GM21723 (cell line): ENCODE measurements around the gene RMDN2.

Source experiments
- ATAC-seq: cut with Tn5 transposase; IDR thresholded peaks from one replicate; pipeline ENCODE4 v1.9.1; 2021; ENCODE audit warnings: mild to moderate bottlenecking, moderate library complexity; ENCODE audit not compliant: unreplicated experiment

Gene RMDN2, protein sequence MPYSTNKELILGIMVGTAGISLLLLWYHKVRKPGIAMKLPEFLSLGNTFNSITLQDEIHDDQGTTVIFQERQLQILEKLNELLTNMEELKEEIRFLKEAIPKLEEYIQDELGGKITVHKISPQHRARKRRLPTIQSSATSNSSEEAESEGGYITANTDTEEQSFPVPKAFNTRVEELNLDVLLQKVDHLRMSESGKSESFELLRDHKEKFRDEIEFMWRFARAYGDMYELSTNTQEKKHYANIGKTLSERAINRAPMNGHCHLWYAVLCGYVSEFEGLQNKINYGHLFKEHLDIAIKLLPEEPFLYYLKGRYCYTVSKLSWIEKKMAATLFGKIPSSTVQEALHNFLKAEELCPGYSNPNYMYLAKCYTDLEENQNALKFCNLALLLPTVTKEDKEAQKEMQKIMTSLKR

DNA sequence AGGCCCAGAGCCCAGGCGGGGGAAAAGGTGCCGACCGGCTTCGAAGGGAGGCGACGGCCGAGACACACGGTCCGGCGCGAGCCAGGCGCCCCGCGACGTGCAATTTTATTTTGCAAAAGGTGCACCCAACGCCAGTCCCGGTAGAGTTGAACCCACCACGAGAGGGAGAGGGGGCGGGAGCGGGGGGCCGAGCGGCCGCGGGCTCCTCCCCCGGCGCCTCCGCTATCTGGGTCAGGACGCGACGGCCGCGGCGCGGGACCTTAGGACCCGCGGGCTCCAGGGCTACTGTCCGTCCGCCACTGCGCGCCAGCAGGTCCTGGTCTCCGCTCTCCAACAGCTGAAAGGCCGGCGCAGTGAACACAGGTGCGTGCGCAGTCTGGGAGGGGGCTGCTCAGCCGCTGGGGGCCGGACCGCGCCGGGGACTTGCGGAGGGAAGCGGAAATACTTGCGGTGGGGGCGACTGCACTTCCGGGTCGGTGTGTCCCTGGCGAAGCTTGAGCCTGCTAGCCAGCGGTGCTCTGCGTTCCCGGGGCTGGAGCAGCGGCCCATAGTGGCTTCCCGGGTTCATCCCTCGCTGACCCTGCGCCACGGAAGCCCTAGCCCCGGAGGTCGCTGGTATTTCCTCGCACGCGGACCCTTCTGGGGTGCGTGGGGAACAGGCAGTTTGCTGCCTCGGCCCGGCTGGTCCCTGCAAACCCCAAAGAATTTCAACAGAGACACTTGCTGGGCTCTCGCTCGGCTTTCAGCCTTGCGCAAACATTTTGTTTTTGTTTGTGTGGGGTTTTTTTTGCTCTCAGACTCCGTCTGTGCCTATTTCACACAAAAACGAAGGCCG lies at the start of gene RMDN2:
RMDN2 (plus strand) TSS at position 225 of the 835 bp plus-strand sequence. CDS start 3,991 bp downstream, outside the sequence.
- peak; percentile 92 for ATAC-seq

DNA sequence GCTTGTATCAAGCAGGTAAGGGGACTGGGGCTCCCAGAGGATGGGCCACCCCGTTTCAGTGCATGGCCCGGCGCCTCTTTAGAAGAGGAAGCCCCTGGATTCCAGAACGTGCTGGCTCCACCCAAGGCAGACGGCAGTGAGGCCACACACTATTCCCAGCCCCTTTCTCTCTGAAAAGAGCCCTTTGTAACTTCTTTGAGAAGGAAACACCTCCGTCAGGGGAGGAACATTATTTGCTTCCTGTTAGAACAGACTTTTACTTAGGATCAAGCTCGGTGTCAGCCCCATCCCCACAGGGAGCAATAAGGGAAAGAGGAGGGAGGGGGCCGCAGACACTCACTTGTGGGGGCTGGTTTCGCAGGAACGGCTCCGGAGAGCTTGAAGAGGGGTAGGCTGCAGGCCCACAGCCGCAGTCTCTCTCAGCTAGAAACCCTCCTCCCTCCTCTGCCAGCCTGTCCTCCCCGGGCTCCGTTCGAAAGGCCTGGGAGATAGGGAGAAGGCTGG lies 49.6 kb upstream of the RMDN2 start:
- no peak for ATAC-seq

DNA sequence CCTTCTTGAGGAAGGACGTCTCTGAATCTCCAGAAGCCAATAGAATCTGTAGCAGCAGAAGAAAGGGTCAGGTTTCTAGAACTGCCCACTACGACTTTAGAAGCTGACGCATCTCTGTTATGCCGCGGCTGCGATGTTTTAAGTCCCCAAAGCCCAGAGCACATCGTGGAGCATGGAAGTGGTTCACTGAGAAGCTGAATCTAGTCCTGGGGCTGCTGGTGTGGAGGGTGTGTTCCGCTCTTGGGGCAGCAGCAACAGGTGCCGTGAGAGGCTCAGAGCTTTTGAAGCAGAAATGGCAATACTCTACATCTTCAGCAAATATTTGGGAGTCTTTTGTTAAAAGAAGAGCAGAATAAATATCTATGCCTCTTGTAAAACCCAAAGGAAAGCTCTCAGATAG lies 48.9 kb upstream of the RMDN2 start:
- ATAC-seq, result no peak

DNA sequence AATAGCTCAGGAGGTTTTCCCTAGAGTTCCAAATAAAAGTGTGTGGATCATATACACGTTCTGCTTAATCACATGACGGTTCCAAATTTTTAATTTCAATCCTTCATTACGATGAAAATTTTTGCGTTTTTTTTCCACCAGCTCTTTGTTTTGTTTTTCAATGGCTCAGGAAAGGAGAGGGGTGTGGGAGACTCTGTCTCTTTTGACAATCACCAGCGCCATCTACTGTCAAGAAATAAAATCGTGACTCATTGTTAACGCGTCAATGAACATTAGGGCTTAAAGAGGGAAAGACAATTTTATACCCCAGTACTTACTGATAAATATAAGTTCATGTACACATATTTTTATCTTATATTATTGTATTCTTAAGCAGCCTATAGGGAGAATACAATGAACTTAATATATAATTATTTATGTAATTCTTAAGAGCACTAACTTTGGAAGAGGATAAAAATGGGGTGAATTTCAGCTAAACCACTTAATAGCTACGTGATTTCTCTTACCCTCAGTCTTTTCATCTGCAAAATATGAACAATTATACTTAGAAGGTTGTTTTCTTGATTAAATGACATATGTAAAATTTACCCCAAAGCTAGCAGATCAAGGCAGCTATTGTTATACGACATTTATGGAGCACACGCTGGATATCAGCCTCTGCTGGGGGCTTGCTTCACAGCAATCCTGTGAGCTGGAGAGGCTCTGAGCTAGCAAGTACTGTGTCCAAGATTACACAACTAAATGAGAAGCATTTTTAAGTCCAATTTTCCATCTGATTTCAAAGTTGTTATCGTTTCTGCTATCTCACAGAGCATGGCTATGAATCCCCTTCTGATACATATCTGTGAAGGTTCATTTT lies 47.4 kb upstream of the RMDN2 start:
- peak; percentile 63 for ATAC-seq

DNA sequence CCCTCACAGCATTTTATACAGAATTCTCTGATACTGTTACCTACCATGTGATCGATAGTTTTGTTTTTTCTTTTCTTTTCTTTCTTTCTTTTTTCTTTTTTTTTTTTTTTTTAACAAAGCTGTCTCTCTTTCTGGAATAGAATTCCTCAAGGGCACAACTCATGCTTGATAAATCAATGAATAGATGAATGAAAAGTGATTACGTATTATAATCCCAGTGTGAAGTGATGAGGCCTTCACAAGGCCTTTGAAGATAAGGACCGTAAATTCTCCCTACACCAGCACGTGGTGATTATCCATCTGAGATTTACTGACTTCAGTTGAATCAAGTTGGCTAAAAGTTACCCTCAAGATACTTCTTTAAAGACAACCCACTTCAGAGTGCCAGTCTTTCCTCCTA lies 46.6 kb upstream of the RMDN2 start:
- ATAC-seq, result no peak

DNA sequence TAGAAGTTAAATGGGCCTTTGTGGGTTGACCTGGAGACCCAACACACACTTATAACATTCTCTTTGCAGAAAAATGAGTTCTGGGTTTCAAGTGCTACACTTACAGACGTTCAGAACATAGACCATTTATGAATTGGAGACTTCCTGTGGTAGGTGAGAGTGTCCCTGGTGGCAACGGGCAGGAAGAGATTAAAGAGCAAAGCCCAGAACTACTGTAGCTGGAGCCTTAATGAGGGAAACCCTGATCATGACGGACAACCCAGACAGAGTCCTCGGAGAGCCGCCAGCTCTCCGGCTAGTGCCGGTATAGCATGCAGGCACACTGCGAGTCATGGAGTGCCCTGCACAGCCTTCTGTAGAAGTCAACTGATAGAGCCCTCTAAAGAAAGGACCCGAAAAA lies 44.5 kb upstream of the RMDN2 start:
- ATAC-seq, result no peak

DNA sequence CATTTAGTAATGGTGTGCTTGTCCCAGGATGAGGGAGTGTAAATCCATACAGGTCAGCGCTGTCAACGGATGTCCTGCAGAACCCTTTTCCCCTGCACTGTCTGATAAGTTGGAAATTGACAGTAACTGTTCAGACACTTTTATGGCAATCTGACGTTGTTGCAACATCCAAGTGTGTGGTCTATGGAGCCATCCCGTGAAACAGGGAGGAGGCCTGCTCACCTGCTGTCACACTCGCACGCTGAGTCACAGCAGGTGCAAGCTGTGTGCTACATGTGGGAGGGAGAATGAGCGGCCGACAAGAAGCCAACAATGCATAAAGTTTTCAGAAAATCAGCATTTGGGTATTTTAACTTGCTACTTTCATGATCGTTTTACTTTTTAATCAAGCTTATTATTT lies 43.7 kb upstream of the RMDN2 start:
- ATAC-seq, result no peak

DNA sequence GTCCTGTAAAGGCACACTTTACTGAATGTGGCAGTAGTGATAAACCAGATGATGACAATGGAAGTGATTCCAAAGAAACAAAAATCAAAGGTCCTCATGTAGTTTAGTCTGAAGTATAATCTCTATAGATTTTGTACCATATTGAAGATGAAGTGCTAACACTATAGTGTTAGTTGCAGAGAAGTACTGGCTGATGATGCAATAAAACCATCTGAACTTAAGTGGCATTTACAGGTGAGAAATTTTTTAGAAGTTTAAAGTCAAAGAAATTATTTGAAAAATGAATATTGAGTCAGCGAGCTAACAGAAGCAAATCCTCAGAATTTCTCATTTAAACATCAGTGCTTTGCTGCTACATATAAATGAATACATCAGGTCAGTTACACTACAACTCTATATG lies 43.1 kb upstream of the RMDN2 start:
- ATAC-seq, result no peak

DNA sequence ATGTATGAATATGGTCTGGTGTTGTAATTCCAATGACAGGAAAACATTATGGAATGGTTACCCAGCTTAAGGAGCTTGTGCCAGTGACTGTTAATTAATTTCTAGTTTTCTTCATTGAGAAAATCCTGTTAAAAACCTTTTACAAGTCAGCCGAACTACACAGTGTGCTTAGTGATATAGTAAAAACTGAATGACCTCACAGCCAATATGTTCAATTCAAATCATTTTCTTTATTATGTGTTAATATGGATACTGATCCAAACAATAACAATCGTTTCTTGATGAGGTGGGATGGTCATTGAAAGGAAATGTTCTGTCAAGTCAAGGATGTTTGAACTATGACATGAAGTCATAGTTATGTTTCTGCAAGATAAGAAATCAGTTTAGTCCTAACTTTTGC lies 41.6 kb upstream of the RMDN2 start:
- ATAC-seq, result no peak

DNA sequence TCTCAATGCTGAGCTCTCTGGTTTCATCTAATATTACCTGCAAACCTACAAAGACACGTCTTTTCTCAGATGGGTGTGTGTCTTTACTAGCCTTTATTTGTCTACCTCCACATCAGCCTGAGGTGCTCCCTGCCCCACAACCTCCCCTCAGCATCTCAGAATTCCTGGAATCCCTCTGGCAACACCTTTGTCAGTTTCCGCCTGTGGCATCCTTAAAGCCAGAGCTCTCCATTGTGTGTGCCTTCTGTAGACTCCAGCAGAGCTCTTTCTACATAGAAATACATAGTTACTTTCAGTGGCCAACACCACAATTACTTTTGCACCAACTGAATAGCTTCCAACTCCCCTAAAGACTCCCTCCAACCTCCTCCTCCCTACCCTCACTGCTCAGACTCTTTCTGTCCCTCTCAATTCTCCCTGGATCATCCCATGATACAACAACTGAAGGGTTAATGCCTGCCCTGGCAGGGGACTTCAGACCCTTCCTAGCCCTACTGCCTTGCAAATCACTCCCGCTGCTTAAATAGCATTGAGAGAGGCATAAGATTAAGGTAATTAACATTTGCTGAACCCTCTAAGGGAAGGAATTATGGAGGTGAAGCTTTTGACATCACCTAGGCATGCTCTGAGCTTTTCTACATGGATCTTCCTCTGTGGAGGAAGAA lies 39.6 kb upstream of the RMDN2 start:
- ATAC-seq, result no peak

DNA sequence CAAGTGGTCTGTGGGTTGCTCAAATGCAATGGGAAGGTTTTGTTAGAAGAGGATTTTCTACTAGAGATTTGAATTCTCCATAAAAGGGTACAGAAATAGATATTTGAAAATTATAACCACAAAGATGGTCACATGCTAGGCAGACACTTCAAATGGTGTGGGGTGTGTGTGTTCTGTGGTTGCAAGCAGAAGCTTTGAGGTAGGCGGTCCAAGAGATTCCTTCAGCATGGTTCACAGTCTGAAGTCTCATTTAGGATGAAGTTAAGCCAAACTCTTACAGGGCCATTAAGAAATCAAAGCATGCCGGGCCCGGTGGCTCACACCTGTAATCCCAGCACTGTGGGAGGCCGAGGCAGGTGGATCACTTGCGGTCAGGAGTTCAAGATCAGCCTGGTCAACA lies 38.3 kb upstream of the RMDN2 start:
- no peak for ATAC-seq

DNA sequence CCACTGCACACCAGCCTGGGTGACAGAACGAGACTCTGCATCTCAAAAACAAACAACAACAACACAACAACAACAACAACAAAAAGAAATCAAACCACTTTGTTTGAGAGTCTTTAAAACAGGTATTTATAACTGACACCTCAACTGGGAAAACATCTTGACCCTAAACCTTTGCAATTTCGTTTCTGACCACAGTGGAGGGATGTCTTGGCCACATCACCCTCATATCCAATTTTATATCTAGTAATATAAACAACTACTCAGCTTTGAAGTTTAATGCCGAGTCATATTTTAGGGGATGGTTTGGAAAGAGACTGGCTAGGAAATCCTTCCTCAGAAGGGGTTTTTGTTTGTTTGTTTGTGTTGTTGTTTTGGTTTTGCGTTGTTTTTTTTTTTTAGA lies 37.8 kb upstream of the RMDN2 start:
- ATAC-seq, result no peak

DNA sequence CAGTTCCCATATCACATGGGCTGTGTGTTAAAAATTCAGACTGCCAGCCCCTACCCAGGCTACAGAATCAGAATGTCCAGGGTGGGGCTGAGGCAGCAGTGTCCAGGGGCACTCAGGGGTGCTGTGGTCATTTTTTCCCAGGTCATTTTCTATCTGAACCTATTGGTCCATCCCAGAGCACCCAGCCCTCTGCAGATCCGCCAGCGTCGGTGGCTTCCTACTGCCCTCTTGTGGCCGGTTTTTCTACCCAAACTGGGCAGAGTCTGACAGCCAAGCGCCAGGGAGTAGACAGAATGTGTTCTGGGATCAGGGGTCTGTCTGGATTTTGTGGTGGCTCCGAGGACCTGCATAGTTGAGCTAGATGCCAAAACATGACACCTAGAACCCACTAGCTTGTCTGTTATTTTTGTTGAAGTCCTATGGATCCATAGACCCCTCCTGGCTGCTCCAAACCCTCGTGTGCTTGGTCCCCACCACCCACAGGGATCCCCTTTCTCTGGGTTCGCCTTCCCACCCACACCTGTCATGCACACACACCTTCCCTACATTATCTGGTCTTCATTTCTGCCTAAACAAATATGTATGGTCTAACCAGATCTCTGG lies 34.1 kb upstream of the RMDN2 start:
- ATAC-seq, result peak; percentile 46

DNA sequence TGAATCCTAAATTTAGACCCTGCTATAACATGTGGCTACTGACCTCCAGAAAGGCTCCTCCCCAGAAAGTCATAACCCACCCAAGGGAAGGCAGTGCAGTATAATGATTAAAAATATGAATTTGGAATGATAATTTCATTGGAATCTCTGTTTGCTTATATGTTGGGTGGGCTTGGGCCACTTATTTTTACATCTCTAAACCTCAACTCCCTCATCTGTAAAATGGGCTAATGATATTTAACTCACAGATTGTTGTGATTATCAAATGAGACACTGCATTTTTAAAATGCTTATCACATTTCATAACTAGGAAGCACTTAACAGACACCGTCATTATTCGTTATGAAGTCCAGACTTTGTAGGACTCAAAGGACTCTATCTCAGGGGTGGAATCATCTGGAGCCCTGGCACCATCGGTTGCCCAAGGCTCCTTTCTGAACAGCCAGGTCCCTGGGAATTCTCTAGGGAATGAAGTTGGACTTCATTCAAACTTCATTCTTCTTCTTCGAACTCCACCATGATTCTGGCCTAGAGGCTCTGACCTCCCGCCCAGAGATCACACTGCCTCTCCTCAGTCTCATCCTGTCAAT lies 33.1 kb upstream of the RMDN2 start:
- ATAC-seq, result no peak

DNA sequence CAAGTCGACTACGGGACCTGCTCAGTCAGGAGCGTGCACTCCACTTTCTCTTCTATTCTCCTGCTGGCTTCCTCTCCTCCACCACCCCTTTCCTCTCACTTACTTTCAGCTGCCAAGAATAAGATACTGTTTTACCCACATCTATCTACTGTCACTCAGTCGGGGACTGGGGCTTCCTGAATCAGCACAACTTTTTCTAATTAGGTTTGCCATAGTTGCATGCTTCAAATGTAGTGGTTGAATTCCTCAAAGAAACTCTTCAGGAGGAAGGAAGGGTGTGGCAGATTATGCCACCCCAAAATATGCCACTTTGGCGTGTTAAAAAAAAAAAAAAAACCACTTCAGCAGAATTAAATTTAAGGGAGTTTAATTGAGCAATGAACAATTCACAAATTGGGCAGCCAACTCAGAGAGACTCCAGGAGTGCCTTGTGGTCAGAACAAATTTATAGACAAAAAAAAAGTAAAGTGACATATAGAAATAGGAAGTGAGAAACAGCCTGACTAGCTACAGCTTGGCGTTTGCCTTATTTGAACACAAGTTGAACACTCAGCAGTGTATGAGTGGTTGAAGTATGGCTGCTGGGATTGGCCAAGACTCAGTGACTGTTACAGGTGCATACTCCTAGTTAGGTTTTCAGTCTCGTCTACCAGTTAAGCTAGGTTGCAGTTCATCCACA lies 32.5 kb upstream of the RMDN2 start:
- peak; percentile 79 for ATAC-seq

DNA sequence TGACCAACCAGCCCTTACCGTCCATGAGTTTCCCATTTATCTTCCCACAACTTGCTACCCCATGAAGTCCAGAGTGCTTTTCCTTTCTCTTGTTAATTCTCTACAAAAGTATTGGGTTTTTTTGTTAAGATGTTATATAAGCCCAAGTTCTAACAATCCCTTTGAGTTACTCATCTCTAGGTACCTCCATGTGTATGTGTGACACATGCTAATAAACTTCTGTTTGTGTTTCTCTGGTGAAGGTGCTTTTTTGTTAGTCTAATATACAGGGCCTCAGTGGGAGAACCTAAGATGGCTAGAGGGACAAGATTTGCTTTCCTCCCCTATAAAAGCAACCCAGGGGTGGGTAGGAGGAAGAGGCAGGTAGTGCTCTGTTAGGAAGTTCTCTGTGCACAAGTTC lies 31.8 kb upstream of the RMDN2 start:
- ATAC-seq, result no peak

DNA sequence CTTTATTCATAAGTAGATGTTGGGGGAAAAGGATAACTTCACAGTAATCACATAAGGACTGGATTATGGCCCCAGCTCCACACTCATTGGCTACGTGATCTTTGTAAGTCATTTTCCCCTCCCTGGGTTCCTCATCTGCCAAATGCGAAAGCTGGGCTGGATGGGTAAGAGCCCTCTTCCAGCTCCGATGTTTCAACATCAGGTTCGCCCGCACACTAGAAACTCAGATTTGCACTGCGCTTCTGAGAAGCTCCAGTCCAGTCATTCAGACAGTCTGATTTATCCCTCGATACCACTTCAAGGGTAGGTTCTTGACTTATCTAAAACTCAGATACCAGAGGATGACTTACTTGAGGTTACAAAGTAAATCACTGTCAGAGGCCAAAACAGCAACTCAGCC lies 31.0 kb upstream of the RMDN2 start:
- ATAC-seq, result no peak

DNA sequence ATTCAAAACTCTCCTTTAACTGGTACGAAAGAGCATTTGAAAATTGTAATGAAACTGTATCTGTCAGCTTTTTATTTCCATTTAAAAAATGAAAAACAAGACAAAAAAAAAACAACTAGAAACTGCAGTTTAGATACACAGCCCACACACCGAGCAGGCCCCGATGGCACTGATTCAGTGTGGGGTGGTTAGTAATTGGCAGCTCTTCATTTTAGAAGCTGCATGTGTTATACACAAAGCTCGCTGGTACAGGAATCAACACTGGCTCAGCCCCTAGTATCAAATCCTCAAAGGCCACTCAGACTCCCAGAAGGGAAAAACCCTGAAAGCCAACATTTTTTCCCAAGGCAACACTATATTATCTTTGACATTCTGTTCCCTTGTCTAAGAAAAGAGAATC lies 30.5 kb upstream of the RMDN2 start:
- ATAC-seq, result no peak

DNA sequence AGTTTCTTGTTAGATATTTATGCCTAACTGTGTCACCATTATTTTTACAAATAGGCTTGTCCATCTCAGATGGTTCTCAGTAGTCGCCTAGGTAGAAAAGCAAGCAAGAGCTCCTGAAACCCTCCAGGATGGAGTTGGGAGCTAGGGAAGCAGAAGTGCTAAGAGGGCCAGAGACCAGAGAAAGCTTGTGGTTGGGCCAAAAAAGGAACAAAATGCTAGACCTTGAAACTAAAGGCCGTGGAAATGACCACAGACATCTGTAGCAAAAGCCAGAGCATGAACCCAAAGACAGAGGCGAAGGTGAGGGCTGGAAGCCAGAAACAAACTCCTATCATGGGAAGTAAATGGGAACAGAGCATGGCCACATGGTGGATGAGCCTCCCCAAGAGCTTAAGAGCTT lies 29.9 kb upstream of the RMDN2 start:
- ATAC-seq, result no peak
